ENCODE measurements around the gene LRP6.

- no peak for TF ChIP-seq CTCF (IDR thresholded peaks at IDR 0.05)
- TF ChIP-seq POLR2A (IDR thresholded peaks at IDR 0.05): no peak
These were observed 178.1 kb downstream of the LRP6 start for GRCh38 chr12:12088761-12089160.
